Measurements from ENCODE around the gene UBE2N. TPM values are rescaled to one million over a fixed set of nuclear protein-coding genes. Genes with fewer than 3 reads are reported as not detected.

UBE2N gene
- total and polyA plus RNA-seq, 10 of the 15 experiments (the other 5 are each of a cell fraction or from before 2014, with no cell fraction given) = 243 to 945 (median 443) TPM

GRCh38 chr12:93467351-93468007, 25.7 kb upstream of the UBE2N start, which contains the start of gene MRPL42 (continued):
- TF ChIP-seq ZNF687 (IDR thresholded peaks at IDR 0.05) (peak; percentile 62; the same call in 1 of the 2 replicates), TBL1XR1 (IDR thresholded peaks at IDR 0.05; ENCODE audit: low read depth, low read length) (0 out of 2 replicates have a peak, but pooled peaks have one; percentile 20), PRDM15 (CRISPR knock-in tag; IDR thresholded peaks at IDR 0.05) (no peak), EED (IDR thresholded peaks at IDR 0.05; ENCODE audit: low read depth) (peak; percentile 39), KLF5 (IDR thresholded peaks at IDR 0.05; ENCODE audit: partially characterized antibody) (peak; percentile 52), RCOR1 (conservative IDR thresholded peaks at IDR 0.05; ENCODE audit: low read depth, low read length) (no peak), ZNF384 (IDR thresholded peaks at IDR 0.05; ENCODE audit: borderline replicate concordance, low read depth, low read length) (no peak), NR2F1 (conservative IDR thresholded peaks at IDR 0.05) (peak; percentile 76), USF2 (IDR thresholded peaks at IDR 0.05; ENCODE audit: borderline replicate concordance, low read depth, low read length) (no peak), RB1 (IDR thresholded peaks at IDR 0.05; ENCODE audit: borderline replicate concordance) (peak; percentile 96; the same call in 1 of the 2 replicates), ZNF622 (IDR thresholded peaks at IDR 0.05) (no peak), MAX (IDR thresholded peaks at IDR 0.05; ENCODE audit: low read depth, low read length) (peak; percentile 40), IKZF2 (IDR thresholded peaks at IDR 0.05) (peak; percentile 58 to 64; a peak in 3 of 4 replicates), BRCA1 (IDR thresholded peaks at IDR 0.05; ENCODE audit: low read depth, low read length) (no peak), REST (IDR thresholded peaks at IDR 0.05; ENCODE audit: low read depth, low read length) (no peak), KDM1A (IDR thresholded peaks at IDR 0.05; ENCODE audit: borderline replicate concordance) (no peak), HCFC1 (IDR thresholded peaks at IDR 0.05; ENCODE audit: low read length) (peak; percentile 90), TCF3 (IDR thresholded peaks at IDR 0.05; ENCODE audit: borderline replicate concordance, insufficient read depth, low read depth, low read length) (no peak)
